H9 (cell line): ENCODE measurements around the gene IGF1R. TPM values are rescaled to one million over a fixed set of nuclear protein-coding genes. Genes with fewer than 3 reads are reported as not detected.

Source experiments
- DNase-seq: peaks from one replicate; pipeline ENCODE4 v3.0.0-alpha.2; 2017
- H2AFZ ChIP-seq: one replicate; pipeline ENCODE4 v1.6.1; 2013; ENCODE audit warnings: mild to moderate bottlenecking, low read length, control low read depth, moderate library complexity
- H2AK5ac ChIP-seq: 2 replicates; pipeline ENCODE4 v1.6.1; 2013; ENCODE audit warnings: low read length, control low read depth, mixed read lengths; ENCODE audit not compliant: insufficient read length
- H2BK120ac ChIP-seq: one replicate; pipeline ENCODE4 v1.6.1; 2013; ENCODE audit warnings: low read depth, mild to moderate bottlenecking, low read length, control low read depth, inconsistent platforms; ENCODE audit not compliant: poor library complexity, severe bottlenecking
- H2BK12ac ChIP-seq: 2 replicates; pipeline ENCODE4 v1.6.1; 2013; ENCODE audit warnings: low read length, control low read depth, mixed read lengths, low read depth; ENCODE audit not compliant: insufficient read length
- H2BK15ac ChIP-seq: 2 replicates; pipeline ENCODE4 v1.6.1; 2013; ENCODE audit warnings: low read depth, low read length, control low read depth
- H2BK20ac ChIP-seq: one replicate; pipeline ENCODE4 v1.6.1; 2013; ENCODE audit warnings: low read depth, mild to moderate bottlenecking, low read length, control low read depth, inconsistent platforms; ENCODE audit not compliant: poor library complexity, severe bottlenecking
- H2BK5ac ChIP-seq: 2 replicates; pipeline ENCODE4 v1.6.1; 2013; ENCODE audit warnings: low read length, control low read depth, mixed read lengths; ENCODE audit not compliant: insufficient read length
- H3K14ac ChIP-seq: 2 replicates; pipeline ENCODE4 v1.6.1; 2013; ENCODE audit warnings: low read length, control low read depth; ENCODE audit not compliant: insufficient read depth
- H3K18ac ChIP-seq: 2 replicates; pipeline ENCODE4 v1.6.1; 2013; ENCODE audit warnings: low read depth, mild to moderate bottlenecking, mixed read lengths, low read length, control low read depth; ENCODE audit not compliant: insufficient read length
- H3K23ac ChIP-seq: 2 replicates; pipeline ENCODE4 v1.6.1; 2013; ENCODE audit warnings: low read length, control low read depth, mixed read lengths, low read depth; ENCODE audit not compliant: insufficient read length
- H3K23me2 ChIP-seq: 2 replicates; pipeline ENCODE4 v1.6.1; 2013; ENCODE audit warnings: low read depth, mild to moderate bottlenecking, mixed read lengths, low read length, control low read depth; ENCODE audit not compliant: insufficient read length, poor library complexity, severe bottlenecking
- H3K27ac ChIP-seq: 2 replicates; pipeline ENCODE4 v1.5.1; 2013; ENCODE audit warnings: low read length, control low read depth, mixed read lengths, low read depth; ENCODE audit not compliant: insufficient read length
- H3K27me3 ChIP-seq: 2 replicates; pipeline ENCODE4 v1.6.1; 2013; ENCODE audit warnings: low read length, control low read depth, inconsistent platforms; ENCODE audit not compliant: insufficient read depth
- H3K4ac ChIP-seq: 2 replicates; pipeline ENCODE4 v1.6.1; 2013; ENCODE audit warnings: low read depth, mild to moderate bottlenecking, control low read depth, inconsistent platforms, low read length, moderate library complexity
- H3K4me1 ChIP-seq: 2 replicates; pipeline ENCODE4 v1.6.1; 2013; ENCODE audit warnings: low read length, control low read depth, inconsistent platforms; ENCODE audit not compliant: insufficient read depth
- H3K4me2 ChIP-seq: 2 replicates; pipeline ENCODE4 v1.6.1; 2013; ENCODE audit warnings: low read length, control low read depth, mixed read lengths; ENCODE audit not compliant: insufficient read length, insufficient read depth
- H3K56ac ChIP-seq: 2 replicates; pipeline ENCODE4 v1.6.1; 2013; ENCODE audit warnings: low read depth, mild to moderate bottlenecking, mixed read lengths, low read length, control low read depth; ENCODE audit not compliant: insufficient read length
- H3K79me1 ChIP-seq: 2 replicates; pipeline ENCODE4 v1.6.1; 2013; ENCODE audit warnings: low read depth, mild to moderate bottlenecking, moderate library complexity, low read length, control low read depth, inconsistent platforms; ENCODE audit not compliant: insufficient read depth, poor library complexity, severe bottlenecking
- H3K79me2 ChIP-seq: 2 replicates; pipeline ENCODE4 v1.6.1; 2013; ENCODE audit warnings: low read length, control low read depth, inconsistent platforms; ENCODE audit not compliant: insufficient read depth
- H3K9ac ChIP-seq: 2 replicates; pipeline ENCODE4 v1.6.1; 2013; ENCODE audit warnings: low read length, control low read depth, mixed read lengths; ENCODE audit not compliant: insufficient read length; ENCODE audit errors: extremely low read depth
- H3K9me3 ChIP-seq: one replicate; pipeline ENCODE4 v1.6.1; 2013; ENCODE audit warnings: low read depth, low read length, inconsistent platforms; ENCODE audit not compliant: control insufficient read depth
- H3T11ph ChIP-seq: one replicate; pipeline ENCODE4 v1.6.1; 2013; ENCODE audit warnings: mild to moderate bottlenecking, low read length, control low read depth, inconsistent platforms
- H4K20me1 ChIP-seq: one replicate; pipeline ENCODE4 v1.6.1; 2013; ENCODE audit not compliant: control insufficient read depth, insufficient read length, insufficient read depth
- H4K5ac ChIP-seq: 2 replicates; pipeline ENCODE4 v1.6.1; 2013; ENCODE audit warnings: low read depth, mild to moderate bottlenecking, mixed read lengths, low read length, control low read depth; ENCODE audit not compliant: insufficient read length
- H4K8ac ChIP-seq: replicated peaks from 2 replicates; pipeline ENCODE4 v1.6.1; 2013; ENCODE audit warnings: low read length, control low read depth, mixed read lengths, low read depth; ENCODE audit not compliant: insufficient read length
- H4K91ac ChIP-seq: 2 replicates; pipeline ENCODE4 v1.6.1; 2013; ENCODE audit warnings: low read depth, mild to moderate bottlenecking, moderate library complexity, mixed read lengths, low read length, control low read depth; ENCODE audit not compliant: insufficient read length
- H3K27ac Mint-ChIP-seq, 3 experiments: 2 replicates in 2 of 3; 3 replicates in 1 of 3; pipeline ENCODE4 v1.8.0; 2020 to 2021; ENCODE audit warnings: mixed read lengths in 3 of 3, mild to moderate bottlenecking in 1 of 3, moderate library complexity in 1 of 3
- H3K27me3 Mint-ChIP-seq: 2 replicates; pipeline ENCODE4 v1.8.0; 2021; ENCODE audit warnings: low read depth, mild to moderate bottlenecking, moderate library complexity, mixed read lengths
- H3K36me3 Mint-ChIP-seq, 3 experiments: 2 replicates in 2 of 3; 3 replicates in 1 of 3; pipeline ENCODE4 v1.8.0; 2020 to 2021; ENCODE audit warnings: low read depth in 3 of 3, mixed read lengths in 3 of 3; ENCODE audit not compliant: insufficient read depth in 1 of 3
- H3K4me1 Mint-ChIP-seq, 2 experiments: 2 replicates each; pipeline ENCODE4 v1.8.0; 2020; ENCODE audit warnings: mixed read lengths in 2 of 2
- H3K4me3 Mint-ChIP-seq, 2 experiments: 2 replicates in 1 of 2; 3 replicates in 1 of 2; pipeline ENCODE4 v1.8.0; 2020 to 2021; ENCODE audit warnings: mild to moderate bottlenecking in 2 of 2, mixed read lengths in 2 of 2, moderate library complexity in 1 of 2
- H3K9me3 Mint-ChIP-seq, 2 experiments: 2 replicates in 1 of 2; 3 replicates in 1 of 2; pipeline ENCODE4 v1.8.0; 2020; ENCODE audit warnings: mild to moderate bottlenecking in 2 of 2, mixed read lengths in 2 of 2, moderate library complexity in 1 of 2
- CTCF ChIP-seq: fragments of 200-600 bp; sonication (generic); conservative IDR thresholded peaks from 3 replicates; pipeline ENCODE4 v1.8.0; 2021; ENCODE audit warnings: antibody characterized with exemption, mild to moderate bottlenecking
- WGBS: extraction: QIAGEN DNeasy Blood & Tissue Kit; methylation state at CpG from one replicate; pipeline ENCODE4 v1.1.7; 2013; ENCODE audit warnings: missing lambda C conversion rate, low lambda C conversion rate, mixed read lengths; ENCODE audit not compliant: insufficient read length; ENCODE audit errors: extremely low coverage; 5-methylcytosine and 5-hydroxymethylcytosine counted together
- total RNA-seq: library from RNA; stranded (reverse); gene quantifications from 2 replicates; pipeline ENCODE4 v1.2.1, GENCODE V29; 2021

The IGF1R gene
- total RNA-seq, 1 experiment from 2014 or later: 70.0 TPM

- Histone ChIP-seq H2BK5ac (no peak overlapping the region), H3T11ph (no peak overlapping the region), H3K4me2 (no peak overlapping the region), H2AFZ (no peak overlapping the region), H4K91ac (no peak overlapping the region), H2BK12ac (no peak overlapping the region), H3K4me1 (no peaks in the 10 kb centered on the region), H3K23ac (no peak overlapping the region), H2BK15ac (no peak overlapping the region), H4K8ac (no peak overlapping the region), H3K79me2 (no peaks in the 10 kb centered on the region), H3K9ac (no peak overlapping the region), H2BK120ac (no peak overlapping the region), H3K4ac (no peak overlapping the region), H3K9me3 (no peaks in the 10 kb centered on the region), H3K56ac (no peak overlapping the region), H3K79me1 (no peaks in the 10 kb centered on the region), H3K27ac (no peak overlapping the region), H3K23me2 (no peaks in the 10 kb centered on the region), H3K14ac (no peak overlapping the region), H4K20me1 (no peaks in the 10 kb centered on the region), H3K18ac (no peak overlapping the region), H2BK20ac (no peak overlapping the region), H4K5ac (no peak overlapping the region), H2AK5ac (no peak overlapping the region), H3K27me3 (no peaks in the 10 kb centered on the region)
- TF ChIP-seq CTCF: no peak
- H3K4me1 Mint-ChIP-seq: 0 out of 4 replicates have a peak, but pooled peaks cover 0 to 2% of the 10 kb centered on the region in 2 experiments
- no CpG with 5 or more reads among the region's 9 CpGs for WGBS
- no peak overlapping the region for H3K27ac Mint-ChIP-seq
- no peaks in the 10 kb centered on the region; the same call in 1 of the 2 replicates for H3K27me3 Mint-ChIP-seq
- H3K9me3 Mint-ChIP-seq: peaks cover 5 to 9% of the 10 kb centered on the region in 2 experiments; a peak in 2 of 5 replicates
- no peak for DNase-seq
- H3K36me3 Mint-ChIP-seq: no peaks in the 10 kb centered on the region
- H3K4me3 Mint-ChIP-seq: no peak overlapping the region
These were observed 349.4 kb downstream of the IGF1R start for GRCh38 chr15:98997755-98998154.
